GM10266 (cell line): Measurements from ENCODE around the gene TFR2.

ENCODE experiments used
- DNase-seq: peaks from one replicate; pipeline ENCODE4 v3.0.0; 2012; ENCODE audit errors: extremely low spot score
- CTCF ChIP-seq: IDR thresholded peaks from 2 replicates; pipeline ENCODE4 v1.5.1; 2012; ENCODE audit warnings: mild to moderate bottlenecking, low read depth; ENCODE audit not compliant: control insufficient read depth, insufficient read depth; ENCODE audit errors: missing control alignments

The TFR2 gene

GRCh38 chr7:100682228-100682741 lies 40.9 kb upstream of the TFR2 start:
- no peak for DNase-seq
- no peak for TF ChIP-seq CTCF

- peak; percentile 23 for DNase-seq
- no peak for TF ChIP-seq CTCF
Measured at GRCh38 chr7:100681491-100682227, 40.3 kb upstream of the TFR2 start.

- peak; percentile 21 for DNase-seq
- TF ChIP-seq CTCF: no peak
Measured at GRCh38 chr7:100680576-100681271, 39.4 kb upstream of the TFR2 start.

GRCh38 chr7:100679927-100680575 lies 38.7 kb upstream of the TFR2 start:
- no peak for TF ChIP-seq CTCF
- peak; percentile 20 for DNase-seq

- TF ChIP-seq CTCF: no peak
Measured at GRCh38 chr7:100679129-100679926, 38.0 kb upstream of the TFR2 start.

GRCh38 chr7:100678291-100678984 lies 37.1 kb upstream of the TFR2 start:
- no peak for DNase-seq
- TF ChIP-seq CTCF: no peak

More at GRCh38 chr7:100679129-100679926, 38.0 kb upstream of the TFR2 start:
- DNase-seq: peak; percentile 28
